ENCODE results near the gene RHOBTB3.

The RHOBTB3 gene

GRCh38 chr5:95842854-95843544 lies 111.9 kb downstream of the RHOBTB3 start:
- DNase-seq, result peak; percentile 45

DNA sequence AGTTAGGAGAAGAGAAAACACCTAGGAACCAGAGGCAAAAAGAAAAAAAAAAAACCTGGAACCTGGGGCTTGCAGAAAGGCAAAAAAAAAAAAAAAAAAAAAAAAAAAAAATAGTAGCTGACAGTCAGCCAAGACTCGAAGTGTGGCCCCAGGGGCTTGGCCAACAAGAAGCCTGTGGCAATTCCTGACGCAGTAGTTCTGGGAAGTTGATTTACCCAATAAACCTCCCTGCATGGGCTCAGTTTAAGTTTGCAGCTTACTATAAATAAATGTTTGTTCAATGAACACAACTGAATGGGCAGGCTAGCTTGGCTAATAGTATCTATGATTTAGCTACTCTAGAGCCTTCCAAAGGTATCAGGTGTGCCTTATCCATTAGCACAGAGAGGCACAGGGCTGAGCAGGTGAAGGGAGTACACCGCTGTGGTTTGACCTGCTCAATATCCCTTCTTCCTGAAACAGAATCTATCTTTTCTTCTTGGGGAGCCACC lies 112.6 kb downstream of the RHOBTB3 start:
- no peak for DNase-seq

DNA sequence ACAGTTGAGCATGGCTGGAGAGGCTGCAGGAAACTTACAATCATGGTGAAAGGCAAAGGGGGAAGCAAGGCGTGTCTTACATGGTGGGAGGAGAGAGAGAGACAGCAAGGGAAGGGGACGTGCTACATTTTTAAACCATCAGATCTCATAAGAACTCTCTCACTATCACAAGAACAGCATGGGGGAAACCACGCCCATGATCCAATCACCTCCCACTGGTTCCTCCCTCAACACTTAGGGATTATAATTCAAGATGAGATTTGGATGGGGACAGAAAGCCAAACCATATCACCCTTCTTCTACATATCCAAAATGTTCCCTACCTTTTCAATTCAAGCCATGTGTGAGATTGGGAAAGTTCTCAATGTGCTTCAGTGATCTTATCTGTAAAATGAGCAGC lies 114.3 kb downstream of the RHOBTB3 start:
- DNase-seq, result no peak
